ENCODE results near the gene ADAMTS2.

The ADAMTS2 gene

GRCh38 chr5:179169836-179170235 lies 175.4 kb downstream of the ADAMTS2 start:
- CTCF ChIA-PET: interaction anchor here (1.4 to 1.5 kb wide), 3 partner anchors 18 to 325 kb away, joined by 5 to 8 read pairs (median 7); no protein-coding TSS in a partner anchor
- POLR2A ChIA-PET: no interaction called here

GRCh38 chr5:179168664-179169063 lies 176.6 kb downstream of the ADAMTS2 start:
- TF ChIP-seq, protein P1, sequence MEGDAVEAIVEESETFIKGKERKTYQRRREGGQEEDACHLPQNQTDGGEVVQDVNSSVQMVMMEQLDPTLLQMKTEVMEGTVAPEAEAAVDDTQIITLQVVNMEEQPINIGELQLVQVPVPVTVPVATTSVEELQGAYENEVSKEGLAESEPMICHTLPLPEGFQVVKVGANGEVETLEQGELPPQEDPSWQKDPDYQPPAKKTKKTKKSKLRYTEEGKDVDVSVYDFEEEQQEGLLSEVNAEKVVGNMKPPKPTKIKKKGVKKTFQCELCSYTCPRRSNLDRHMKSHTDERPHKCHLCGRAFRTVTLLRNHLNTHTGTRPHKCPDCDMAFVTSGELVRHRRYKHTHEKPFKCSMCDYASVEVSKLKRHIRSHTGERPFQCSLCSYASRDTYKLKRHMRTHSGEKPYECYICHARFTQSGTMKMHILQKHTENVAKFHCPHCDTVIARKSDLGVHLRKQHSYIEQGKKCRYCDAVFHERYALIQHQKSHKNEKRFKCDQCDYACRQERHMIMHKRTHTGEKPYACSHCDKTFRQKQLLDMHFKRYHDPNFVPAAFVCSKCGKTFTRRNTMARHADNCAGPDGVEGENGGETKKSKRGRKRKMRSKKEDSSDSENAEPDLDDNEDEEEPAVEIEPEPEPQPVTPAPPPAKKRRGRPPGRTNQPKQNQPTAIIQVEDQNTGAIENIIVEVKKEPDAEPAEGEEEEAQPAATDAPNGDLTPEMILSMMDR (IDR thresholded peaks at IDR 0.05; ENCODE audit: insufficient read depth, low read length, missing control alignments): no peak
- DNase-seq (ENCODE audit: low read depth, low spot score): no peak
- CTCF ChIA-PET: interaction anchor here (0.8 to 5.8 kb wide), 10 partner anchors 10 to 336 kb away, joined by 3 to 140 read pairs (median 22); no protein-coding TSS in a partner anchor
- no peak overlapping the region for H3K4me3 ChIP-seq (ENCODE audit: low read depth, low read length)
- POLR2A ChIA-PET: no interaction called here

More at GRCh38 chr5:179169836-179170235, 175.4 kb downstream of the ADAMTS2 start:
- H3K4me3 ChIP-seq (ENCODE audit: low read depth, low read length): no peak overlapping the region
- TF ChIP-seq, protein P1 (IDR thresholded peaks at IDR 0.05; ENCODE audit: insufficient read depth, low read length, missing control alignments): no peak
- DNase-seq (ENCODE audit: low read depth, low spot score): no peak

DNA sequence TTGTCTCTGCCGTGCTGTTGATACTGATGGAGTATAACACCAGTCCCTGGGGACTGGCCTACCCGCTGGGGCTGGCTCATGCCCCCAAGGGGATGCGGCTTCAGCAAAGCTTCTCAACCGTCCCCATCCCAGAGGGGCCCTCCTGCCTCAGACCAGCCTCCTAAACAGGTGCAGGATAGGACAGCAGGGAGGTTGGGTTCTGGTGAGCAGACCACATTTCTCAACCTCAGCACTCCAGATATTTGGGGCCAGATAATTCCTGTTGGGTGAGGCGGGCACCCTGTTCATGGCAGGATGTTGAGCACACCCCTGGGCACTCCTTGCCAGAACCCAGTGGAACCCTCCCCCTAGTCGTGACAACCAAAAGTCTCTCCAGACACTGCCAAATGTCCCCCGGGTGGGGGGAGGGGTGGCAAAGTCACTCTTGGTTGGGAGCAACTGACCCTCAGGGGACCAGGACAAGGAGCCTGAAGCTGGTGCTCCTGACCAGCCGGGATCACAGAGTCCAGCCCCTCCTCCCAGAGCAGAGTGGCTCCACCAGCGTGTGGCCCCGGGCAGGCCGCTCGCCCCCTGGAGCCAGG lies 177.3 kb downstream of the ADAMTS2 start:
- no peak overlapping the region for H3K4me3 ChIP-seq (ENCODE audit: low read depth, low read length)
- TF ChIP-seq, protein P1 (IDR thresholded peaks at IDR 0.05; ENCODE audit: insufficient read depth, low read length, missing control alignments): no peak
- CTCF ChIA-PET: interaction anchor here (0.6 to 5.8 kb wide), 60 partner anchors 8 to 933 kb away, joined by 3 to 140 read pairs (median 4); partner anchors contain the start of gene ZNF354C
- POLR2A ChIA-PET: no interaction called here
- DNase-seq (ENCODE audit: low read depth, low spot score): no peak

DNA sequence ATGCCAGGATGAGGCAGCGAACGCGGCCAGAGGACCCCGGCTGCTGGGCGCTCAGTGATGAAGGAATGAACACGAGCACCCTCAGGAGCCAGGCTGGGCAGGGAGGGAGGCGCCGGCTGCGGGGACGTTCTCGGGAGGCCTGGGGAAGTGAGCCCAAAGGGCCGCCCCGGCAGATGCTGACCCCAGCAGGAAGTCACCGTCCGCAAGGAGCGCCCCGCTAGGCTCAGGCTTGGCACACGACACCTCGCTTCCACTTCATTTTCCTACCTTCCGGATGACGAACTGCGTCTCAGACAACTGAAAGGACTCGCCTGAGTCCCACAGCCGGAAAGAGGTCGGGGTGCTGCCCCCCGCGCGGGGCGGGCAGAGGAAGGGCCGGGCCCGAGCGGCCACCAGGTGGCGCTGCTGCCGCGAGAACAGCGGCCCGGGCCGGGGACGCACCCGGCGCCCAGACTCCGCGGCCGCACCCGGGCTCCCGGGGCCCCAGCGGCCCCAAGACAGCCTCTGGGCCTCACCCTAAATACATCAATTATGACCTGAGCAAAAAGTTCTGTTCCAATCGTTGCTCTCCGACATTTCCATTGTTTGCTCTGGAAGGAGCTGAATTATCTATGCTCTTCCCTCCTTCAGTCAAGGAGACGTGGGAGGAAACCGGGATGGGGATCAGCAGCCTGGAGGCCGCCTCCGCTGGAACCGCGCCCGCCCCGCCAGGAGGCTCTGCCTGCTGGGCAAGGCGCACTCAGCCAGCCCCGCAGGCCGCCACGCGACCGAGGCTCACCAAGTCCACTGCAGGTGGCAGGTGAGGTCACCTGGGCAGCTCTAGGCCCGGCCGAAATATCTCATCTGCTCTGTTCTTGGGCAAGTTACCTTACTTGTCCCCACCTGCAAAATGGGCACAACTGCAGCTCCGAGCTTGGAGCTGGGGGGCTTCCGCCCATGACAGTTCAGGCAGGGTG lies 178.1 kb downstream of the ADAMTS2 start:
- TF ChIP-seq, protein P1 (IDR thresholded peaks at IDR 0.05; ENCODE audit: insufficient read depth, low read length, missing control alignments): peak; percentile 81
- ChIA-PET CTCF (interaction anchor here (0.6 to 5.8 kb wide), 66 partner anchors 8 to 932 kb away, joined by 3 to 140 read pairs (median 4); partner anchors contain the start of gene ZNF354C), POLR2A (no interaction called here)
- DNase-seq (ENCODE audit: low read depth, low spot score): no peak
- peak overlapping the region; percentile 43 for H3K4me3 ChIP-seq (ENCODE audit: low read depth, low read length)

DNA sequence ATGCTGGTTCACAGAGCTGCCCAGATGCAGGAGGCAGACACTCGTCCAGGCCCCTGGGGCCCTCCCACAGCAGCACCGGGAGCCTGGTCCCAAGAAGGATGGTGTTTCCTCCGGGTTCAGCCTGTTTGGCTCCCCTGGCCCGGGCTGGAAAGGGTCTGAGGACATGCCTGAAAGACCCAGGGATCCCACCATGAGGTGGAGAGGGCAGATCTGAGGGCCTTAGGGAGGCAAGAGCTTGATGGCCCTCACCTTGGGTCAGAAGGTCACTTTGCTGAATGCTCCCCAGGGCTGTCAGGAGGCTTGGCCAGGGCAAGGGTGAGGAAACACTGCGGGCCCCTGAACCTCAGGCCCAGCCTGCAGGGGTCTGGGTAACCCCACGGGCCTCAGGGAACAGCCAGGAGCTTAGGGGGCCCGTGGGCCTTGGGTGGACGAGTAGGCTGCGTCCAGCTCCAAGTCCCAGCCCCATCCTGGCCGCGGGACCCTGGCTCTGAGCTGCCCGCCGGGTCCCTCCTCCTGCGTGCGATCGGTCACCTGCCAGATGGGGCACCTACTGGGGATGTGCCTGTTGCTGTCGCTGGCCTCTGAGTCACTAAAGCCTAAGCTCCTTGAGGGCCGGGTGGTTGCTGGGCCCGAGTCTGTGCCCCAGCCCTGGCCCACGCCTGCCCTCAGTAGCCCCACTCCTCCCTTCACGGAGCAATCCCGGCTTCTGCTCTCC lies 178.9 kb downstream of the ADAMTS2 start:
- ChIA-PET POLR2A (no interaction called here), CTCF (interaction anchor here (0.6 to 5.8 kb wide), 17 partner anchors 9 to 339 kb away, joined by 3 to 140 read pairs (median 5); no protein-coding TSS in a partner anchor)
- TF ChIP-seq, protein P1 (IDR thresholded peaks at IDR 0.05; ENCODE audit: insufficient read depth, low read length, missing control alignments): no peak
- H3K4me3 ChIP-seq (ENCODE audit: low read depth, low read length): no peak overlapping the region
- DNase-seq (ENCODE audit: low read depth, low spot score): no peak
